HG02885 (cell line): ENCODE measurements around the gene LCNL1.

Source experiments
- ATAC-seq: cut with Tn5 transposase; IDR thresholded peaks from one replicate; pipeline ENCODE4 v1.9.1; 2021; ENCODE audit warnings: mild to moderate bottlenecking; ENCODE audit not compliant: unreplicated experiment, poor library complexity

Gene LCNL1

DNA sequence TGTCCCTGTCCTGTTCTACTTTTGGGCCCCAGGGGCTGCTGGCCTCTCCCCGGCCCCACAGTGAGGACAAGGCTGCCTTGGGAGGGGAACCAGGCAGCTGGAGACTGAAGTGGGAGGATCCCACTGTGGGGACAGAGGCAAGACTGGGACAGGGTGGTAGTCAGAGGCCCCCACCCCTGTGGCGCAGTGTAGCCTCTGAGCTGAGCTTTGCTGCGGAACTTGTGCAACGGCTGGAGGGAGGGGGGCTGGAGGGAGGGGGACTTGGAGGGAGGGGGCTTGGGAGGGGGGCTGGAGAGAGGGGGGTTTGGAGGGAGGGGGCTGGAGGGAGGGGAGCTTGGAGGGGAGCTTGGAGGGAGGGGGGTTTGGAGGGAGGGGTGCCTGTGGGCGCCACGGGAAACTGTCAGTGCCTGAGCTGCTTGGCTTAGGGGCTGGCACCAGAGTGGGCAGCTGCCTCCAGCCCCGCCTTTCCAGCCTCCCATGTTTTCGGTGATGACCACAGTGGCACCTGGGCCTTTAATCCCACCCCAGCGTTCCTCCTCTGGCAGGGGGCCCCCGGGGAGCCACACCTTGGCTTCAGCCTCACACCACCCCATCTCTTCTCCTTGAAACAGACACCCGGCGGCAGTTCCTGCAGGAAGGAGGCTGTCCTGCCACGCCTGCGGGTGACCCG, 51.4 kb downstream of the LCNL1 start:
- no peak for ATAC-seq

DNA sequence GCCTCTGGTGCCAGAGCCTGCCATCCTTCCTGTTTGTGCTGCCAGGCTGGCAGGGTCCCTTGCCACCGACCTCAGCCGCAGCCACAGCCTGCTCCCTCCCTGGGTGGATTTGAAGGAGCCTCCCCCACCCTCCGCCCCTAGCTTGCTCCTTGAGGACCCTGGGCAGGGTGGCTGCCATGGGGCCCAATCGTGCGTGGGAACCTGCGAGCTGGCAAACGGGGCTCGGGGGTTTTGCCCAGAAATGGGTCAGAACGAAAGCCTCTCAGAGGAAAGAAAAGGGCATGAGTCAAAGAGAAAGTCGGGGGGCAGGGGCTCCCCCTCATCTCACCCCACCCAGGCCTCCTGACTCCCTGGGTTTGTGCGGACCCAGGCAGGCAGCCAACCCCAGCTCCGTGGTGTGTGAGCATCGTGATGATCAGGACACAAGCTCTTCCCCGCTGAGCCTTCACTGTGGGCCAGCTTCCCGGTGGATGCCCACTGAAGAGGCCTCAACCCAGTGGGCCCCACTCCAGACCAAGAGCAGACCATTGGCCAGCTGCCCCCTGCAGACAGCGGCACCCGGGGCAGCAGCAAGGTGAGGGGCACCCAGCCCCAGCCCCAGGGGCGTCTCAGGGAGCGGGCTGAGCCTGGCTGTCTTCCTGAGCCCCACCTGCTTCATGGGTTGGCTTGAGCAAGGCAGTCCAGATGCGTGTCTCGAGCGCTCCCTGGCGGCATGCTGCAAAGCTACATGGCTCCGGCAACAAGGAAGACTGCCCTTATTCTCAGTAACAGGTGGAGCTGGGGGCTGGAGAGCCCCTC, 52.1 kb downstream of the LCNL1 start:
- ATAC-seq = no peak
